ES-I3 (cell line): ENCODE results near the gene CPOX.

Experiments used
- H3K36me3 ChIP-seq: 2 replicates; pipeline ENCODE4 v1.6.1; 2013; ENCODE audit warnings: mild to moderate bottlenecking, low read length, control low read depth, moderate library complexity; ENCODE audit not compliant: insufficient read depth
- H3K4me1 ChIP-seq: 2 replicates; pipeline ENCODE4 v1.6.1; 2013; ENCODE audit warnings: mild to moderate bottlenecking, control low read depth, low read length; ENCODE audit not compliant: insufficient read depth
- H3K9ac ChIP-seq: 2 replicates; pipeline ENCODE4 v1.6.1; 2013; ENCODE audit warnings: low read depth, mild to moderate bottlenecking, low read length, moderate library complexity
- H3K9me3 ChIP-seq: 2 replicates; pipeline ENCODE4 v1.6.1; 2013; ENCODE audit warnings: mild to moderate bottlenecking, low read length, moderate library complexity; ENCODE audit not compliant: control insufficient read depth, insufficient read depth

Gene CPOX

GRCh38 chr3:98602078-98602678 lies 8.8 kb upstream of the CPOX start:
- H3K9me3 ChIP-seq = no peaks in the 10 kb centered on the region
- H3K4me1 ChIP-seq = no peaks in the 10 kb centered on the region
- no peak overlapping the region for H3K9ac ChIP-seq
- no peaks in the 10 kb centered on the region for H3K36me3 ChIP-seq

DNA sequence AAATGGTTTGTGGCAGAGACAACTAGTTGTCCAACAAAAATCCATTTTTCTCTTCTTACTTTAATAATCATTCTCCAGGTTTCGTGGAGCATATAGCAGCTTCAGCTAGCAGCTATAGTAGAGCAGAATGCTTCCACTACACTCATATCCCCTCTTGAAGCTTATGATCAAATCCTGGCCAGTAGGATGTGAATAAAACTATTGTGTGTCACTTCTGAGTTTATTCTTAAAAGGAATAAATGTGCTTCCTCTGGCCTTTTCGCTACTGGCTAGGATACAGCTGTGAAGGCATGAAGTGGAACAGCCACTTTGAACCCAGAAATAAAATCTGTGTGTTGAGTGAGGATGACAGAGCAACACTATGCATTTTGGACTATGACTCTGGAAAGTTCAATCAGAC lies 7.8 kb upstream of the CPOX start:
- H3K9ac ChIP-seq = no peak overlapping the region
- H3K9me3 ChIP-seq = no peaks in the 10 kb centered on the region
- no peaks in the 10 kb centered on the region for H3K36me3 ChIP-seq
- no peaks in the 10 kb centered on the region for H3K4me1 ChIP-seq

GRCh38 chr3:98600412-98601095 lies 7.1 kb upstream of the CPOX start:
- H3K9ac ChIP-seq = no peak overlapping the region
- H3K9me3 ChIP-seq = no peaks in the 10 kb centered on the region
- no peaks in the 10 kb centered on the region for H3K4me1 ChIP-seq
- H3K36me3 ChIP-seq = no peaks in the 10 kb centered on the region

- Histone ChIP-seq H3K9ac (no peak overlapping the region), H3K9me3 (no peaks in the 10 kb centered on the region), H3K36me3 (no peaks in the 10 kb centered on the region), H3K4me1 (peaks cover 1% of the 10 kb centered on the region; the same call in 1 of the 2 replicates)
These were observed 6.4 kb upstream of the CPOX start for GRCh38 chr3:98599647-98600411.

DNA sequence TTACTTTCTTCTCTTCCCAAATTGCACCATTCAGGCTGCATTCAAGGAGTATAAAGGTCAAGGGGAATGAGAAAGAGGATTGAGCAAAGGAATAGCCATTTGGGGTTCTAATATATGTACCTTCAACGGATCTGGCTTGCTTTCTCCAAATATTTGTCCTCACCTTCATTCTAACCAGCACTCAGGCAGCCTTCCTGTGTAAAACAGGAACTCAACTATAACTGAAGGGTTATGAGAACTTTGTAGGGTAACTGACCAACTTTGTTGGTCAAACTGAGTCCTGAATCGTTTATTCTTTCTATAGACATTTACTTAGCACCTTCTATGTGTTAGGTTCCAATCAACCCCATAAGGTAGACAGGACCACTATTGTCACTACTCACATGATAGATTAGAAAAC lies 5.1 kb upstream of the CPOX start:
- Histone ChIP-seq H3K4me1 (peaks cover 6% of the 10 kb centered on the region; the same call in 1 of the 2 replicates), H3K36me3 (no peaks in the 10 kb centered on the region), H3K9ac (no peak overlapping the region), H3K9me3 (no peaks in the 10 kb centered on the region)

GRCh38 chr3:98596541-98597500 lies 3.4 kb upstream of the CPOX start:
- Histone ChIP-seq H3K9me3 (no peaks in the 10 kb centered on the region), H3K4me1 (peaks cover 12% of the 10 kb centered on the region; the same call in 1 of the 2 replicates), H3K9ac (no peak overlapping the region), H3K36me3 (no peaks in the 10 kb centered on the region)

DNA sequence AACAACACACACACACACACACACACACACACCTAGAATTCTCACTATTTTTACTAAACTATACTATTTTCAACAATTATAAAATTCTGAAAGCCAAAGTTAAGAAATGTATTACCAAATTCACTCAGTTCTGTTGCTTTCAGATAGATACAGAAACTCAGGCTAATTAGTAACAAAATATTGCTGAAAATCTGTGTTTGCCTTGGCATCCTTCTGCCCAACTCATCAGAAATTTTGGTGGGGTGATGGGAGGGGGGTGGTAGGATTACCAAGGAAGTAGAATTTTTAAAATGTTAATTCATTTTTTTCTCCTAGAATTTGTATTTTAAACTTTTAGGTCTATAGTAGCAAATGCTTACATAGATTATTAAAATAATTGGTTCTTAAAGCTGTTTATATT lies 2.7 kb upstream of the CPOX start:
- Histone ChIP-seq H3K4me1 (peaks cover 15% of the 10 kb centered on the region; the same call in 1 of the 2 replicates), H3K36me3 (no peaks in the 10 kb centered on the region), H3K9ac (no peak overlapping the region), H3K9me3 (no peaks in the 10 kb centered on the region)

GRCh38 chr3:98594628-98595324 lies 1.4 kb upstream of the CPOX start:
- Histone ChIP-seq H3K9ac (no peak overlapping the region), H3K9me3 (no peaks in the 10 kb centered on the region), H3K4me1 (peaks cover 15% of the 10 kb centered on the region; the same call in 1 of the 2 replicates), H3K36me3 (no peaks in the 10 kb centered on the region)

DNA sequence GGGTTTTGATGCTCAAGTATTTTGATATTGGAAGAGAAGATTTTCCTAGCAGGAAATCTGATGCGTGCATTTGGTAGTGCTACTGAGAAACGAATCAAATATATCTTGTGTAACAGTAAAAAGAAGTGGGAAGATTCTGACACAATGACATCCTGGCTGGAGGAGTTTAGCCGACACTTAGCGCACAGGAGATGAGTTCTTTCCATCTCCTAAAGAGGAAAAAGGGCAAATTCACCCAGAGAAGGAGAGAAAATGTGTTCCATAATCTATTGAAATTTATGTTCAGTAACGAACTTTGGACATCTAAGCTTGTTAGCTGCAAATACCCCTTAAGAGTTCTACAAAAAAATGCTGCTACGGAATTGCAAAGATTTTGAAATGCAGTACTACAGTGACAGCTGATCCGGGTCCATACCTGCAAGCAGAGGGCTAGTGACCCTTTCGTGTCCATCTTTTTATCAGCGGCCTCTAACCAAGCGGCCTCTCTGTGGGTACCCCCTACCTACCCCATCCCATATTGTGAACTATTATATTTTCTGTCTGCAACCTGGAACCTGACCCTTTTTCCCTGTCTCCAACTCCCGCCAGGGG lies 971 bp downstream of the CPOX start:
- H3K9ac ChIP-seq = peak overlapping the region; percentile 46
- H3K9me3 ChIP-seq = no peaks in the 10 kb centered on the region
- peaks cover 15% of the 10 kb centered on the region; the same call in 1 of the 2 replicates for H3K4me1 ChIP-seq
- H3K36me3 ChIP-seq = 0 out of 2 replicates have a peak, but pooled peaks cover 3% of the 10 kb centered on the region

GRCh38 chr3:98589331-98590036 lies 3.9 kb downstream of the CPOX start:
- Histone ChIP-seq H3K9me3 (no peaks in the 10 kb centered on the region), H3K9ac (no peak overlapping the region), H3K4me1 (peaks cover 23% of the 10 kb centered on the region), H3K36me3 (peaks cover 6% of the 10 kb centered on the region; the same call in 1 of the 2 replicates)

GRCh38 chr3:98588065-98588464 lies 5.3 kb downstream of the CPOX start:
- Histone ChIP-seq H3K36me3 (peaks cover 6% of the 10 kb centered on the region; the same call in 1 of the 2 replicates), H3K4me1 (peaks cover 22% of the 10 kb centered on the region), H3K9me3 (no peaks in the 10 kb centered on the region), H3K9ac (no peak overlapping the region)

DNA sequence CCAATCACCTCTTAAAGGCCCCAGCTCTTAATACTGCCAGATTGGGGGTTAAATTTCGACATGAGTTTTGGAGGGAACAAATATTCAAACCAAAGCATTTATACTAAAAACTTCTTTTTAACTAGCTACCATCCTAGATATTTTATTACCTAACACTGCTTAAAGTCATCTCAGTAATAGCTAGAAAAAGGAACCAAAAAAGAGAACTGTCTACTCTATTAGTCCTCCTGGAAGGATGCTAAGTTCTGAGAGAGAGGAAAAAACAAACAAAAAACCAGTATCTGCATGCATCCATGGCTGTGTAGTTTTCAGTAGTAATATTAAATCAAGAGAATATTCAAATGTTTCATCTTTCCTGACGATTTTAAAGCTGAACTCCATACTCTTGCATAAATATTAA lies 5.8 kb downstream of the CPOX start:
- peaks cover 22% of the 10 kb centered on the region for H3K4me1 ChIP-seq
- no peaks in the 10 kb centered on the region for H3K9me3 ChIP-seq
- no peak overlapping the region for H3K9ac ChIP-seq
- peaks cover 6% of the 10 kb centered on the region; the same call in 1 of the 2 replicates for H3K36me3 ChIP-seq

- Histone ChIP-seq H3K4me1 (peaks cover 12% of the 10 kb centered on the region), H3K9ac (no peak overlapping the region), H3K36me3 (peaks cover 6% of the 10 kb centered on the region), H3K9me3 (no peaks in the 10 kb centered on the region)
These were observed 8.9 kb downstream of the CPOX start for GRCh38 chr3:98584547-98584946.
